ENCODE data around the gene PLCB4. TPM values are rescaled to one million over a fixed set of nuclear protein-coding genes. Genes with fewer than 3 reads are reported as not detected.

Gene PLCB4
- total RNA-seq, 2 experiments from 2014 or later, result not detected

DNA sequence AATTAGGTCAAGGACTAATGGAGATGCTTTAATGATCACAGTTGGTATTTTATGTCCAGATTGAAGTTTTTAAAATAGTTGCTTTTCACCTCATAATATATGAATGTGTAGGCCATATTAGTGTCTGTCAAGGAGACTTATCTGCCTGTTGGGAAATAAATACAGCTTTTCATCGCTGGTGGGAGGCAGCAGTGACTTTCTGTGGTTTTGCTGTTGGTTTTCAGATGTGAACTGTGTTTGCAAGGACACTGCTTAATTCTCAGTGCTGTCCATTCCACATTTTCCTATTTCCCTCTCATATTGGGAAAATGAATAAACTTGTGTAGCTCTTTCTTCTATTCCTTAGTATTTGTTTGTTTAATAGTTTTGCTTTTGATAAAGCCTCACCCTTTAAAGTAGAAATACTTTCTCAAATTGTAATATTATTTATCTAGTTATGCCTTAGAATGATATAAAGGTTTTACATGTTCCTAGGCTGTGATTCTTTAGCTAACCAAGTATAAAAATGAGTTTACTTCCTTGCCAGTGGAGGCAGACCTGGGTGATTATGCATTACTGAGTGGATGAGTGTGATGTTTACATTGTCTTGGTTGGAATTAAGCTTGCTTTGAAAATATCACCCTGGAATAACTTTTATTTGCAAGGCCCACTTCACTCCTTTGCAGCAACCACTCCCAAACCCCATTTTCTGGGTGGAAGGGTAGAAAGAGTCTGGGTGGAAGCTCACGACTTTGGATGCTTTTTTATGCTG, 3.3 kb downstream of the PLCB4 start:
- H3K4me1 Mint-ChIP-seq, result no peaks in the 10 kb centered on the region
- no peak overlapping the region for H3K27ac Mint-ChIP-seq
- H3K4me3 Mint-ChIP-seq, result no peak overlapping the region
- peaks cover 2% of the 10 kb centered on the region for H3K9me3 Mint-ChIP-seq
- ChIA-PET POLR2A (no interaction called here), CTCF (no interaction called here)
- peaks cover 10% of the 10 kb centered on the region for H3K27me3 Mint-ChIP-seq
- H3K36me3 Mint-ChIP-seq (ENCODE audit: low read depth), result no peaks in the 10 kb centered on the region
- no peak for DNase-seq

DNA sequence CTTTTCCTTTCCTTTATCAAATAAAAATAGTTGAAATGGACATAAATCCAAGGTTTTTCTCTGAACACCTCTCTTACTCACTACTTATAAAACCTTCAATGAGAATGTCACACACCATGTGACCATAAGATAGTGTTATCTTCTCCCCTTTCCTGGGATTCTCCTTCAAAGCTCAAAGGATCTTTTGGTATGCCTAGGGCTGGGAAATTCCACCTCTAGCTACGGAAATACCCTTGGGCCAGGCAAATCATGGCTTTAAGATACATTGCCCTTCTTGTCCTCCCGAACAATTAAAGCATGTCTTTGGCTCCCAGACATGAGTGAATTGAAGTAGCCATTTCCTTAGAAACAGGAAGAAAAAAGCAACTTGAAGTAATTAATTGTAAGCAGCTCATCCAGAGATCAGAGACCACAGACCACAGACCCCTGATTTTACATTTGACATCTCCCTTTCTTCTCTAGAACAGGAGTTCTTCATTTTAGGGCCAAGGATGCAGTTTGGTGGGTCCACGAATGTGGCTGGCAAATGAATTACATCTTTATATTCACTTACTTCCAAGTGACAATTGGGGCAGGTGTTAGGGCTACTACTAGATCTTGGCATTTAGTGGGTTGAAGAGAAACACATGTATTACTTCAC, 4.1 kb downstream of the PLCB4 start:
- Mint-ChIP-seq H3K36me3 (ENCODE audit: low read depth) (no peaks in the 10 kb centered on the region), H3K27me3 (peaks cover 6% of the 10 kb centered on the region), H3K4me3 (no peak overlapping the region), H3K4me1 (no peaks in the 10 kb centered on the region), H3K9me3 (peaks cover 2% of the 10 kb centered on the region), H3K27ac (no peak overlapping the region)
- ChIA-PET POLR2A (no interaction called here), CTCF (no interaction called here)
- no peak for DNase-seq

DNA sequence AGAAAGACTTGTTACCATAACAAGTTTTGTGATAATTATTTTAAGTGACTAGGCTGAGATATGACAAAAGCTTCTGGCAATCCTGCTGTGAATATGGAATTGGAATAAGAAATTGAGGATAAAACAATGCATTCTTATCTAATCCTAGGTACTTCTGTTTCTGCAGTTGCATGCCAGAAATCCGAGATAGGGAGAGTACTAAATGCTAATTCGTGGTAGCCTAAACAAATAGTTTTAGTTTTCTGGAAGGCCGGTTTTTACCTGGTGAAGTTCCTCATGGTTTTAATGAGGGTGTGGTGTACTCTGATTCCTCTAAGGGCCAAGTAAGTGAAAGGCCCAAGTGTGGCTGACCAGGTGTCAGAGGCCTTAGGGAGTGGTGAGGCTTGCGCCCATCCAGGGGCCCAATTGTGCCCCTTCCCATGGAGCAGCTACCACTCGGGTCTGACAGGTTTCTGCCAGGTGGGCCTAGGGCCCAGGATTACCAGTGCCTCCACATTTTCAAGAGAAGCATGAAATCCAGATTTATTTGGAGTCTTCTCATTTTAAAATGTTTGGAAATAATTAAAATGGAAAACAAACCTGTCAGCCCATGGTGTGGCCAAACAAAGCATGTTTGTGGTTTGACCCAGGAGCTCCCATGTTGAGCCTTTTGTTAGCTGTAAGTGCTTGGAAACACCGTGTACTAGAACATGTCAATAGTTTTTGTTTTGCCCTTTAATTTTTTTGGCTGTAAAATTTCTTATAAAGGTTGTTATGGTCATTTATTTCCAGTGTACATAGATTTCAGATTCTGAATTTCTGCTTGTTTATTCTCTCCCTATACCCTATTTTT, 6.6 kb downstream of the PLCB4 start:
- H3K36me3 Mint-ChIP-seq (ENCODE audit: low read depth), result no peaks in the 10 kb centered on the region
- no peak overlapping the region for H3K27ac Mint-ChIP-seq
- CTCF ChIA-PET, result no interaction called here
- H3K9me3 Mint-ChIP-seq, result no peaks in the 10 kb centered on the region
- H3K4me1 Mint-ChIP-seq, result no peaks in the 10 kb centered on the region
- H3K4me3 Mint-ChIP-seq, result no peak overlapping the region
- no peaks in the 10 kb centered on the region for H3K27me3 Mint-ChIP-seq
- POLR2A ChIA-PET, result no interaction called here
- DNase-seq, result no peak

DNA sequence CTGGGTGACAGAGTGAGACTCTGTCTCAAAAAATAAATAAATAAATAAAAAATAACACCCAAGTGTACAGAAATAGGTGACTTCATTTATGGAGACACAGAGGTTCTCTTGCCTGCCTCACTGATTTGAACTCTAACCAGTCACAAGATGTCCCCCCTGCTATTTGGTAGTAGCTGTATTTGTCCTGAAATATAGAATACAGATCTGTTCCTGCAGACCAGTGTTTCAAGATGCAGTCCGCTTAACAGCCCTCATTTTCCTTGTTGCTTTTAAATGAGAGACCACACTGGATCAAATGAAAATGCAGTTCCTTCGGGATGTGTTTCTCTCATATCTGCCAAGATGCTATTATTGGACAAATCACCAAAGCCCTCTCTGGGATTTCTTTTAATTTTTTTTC, 7.6 kb downstream of the PLCB4 start:
- Mint-ChIP-seq H3K4me1 (no peaks in the 10 kb centered on the region), H3K9me3 (peaks cover 2% of the 10 kb centered on the region)

DNA sequence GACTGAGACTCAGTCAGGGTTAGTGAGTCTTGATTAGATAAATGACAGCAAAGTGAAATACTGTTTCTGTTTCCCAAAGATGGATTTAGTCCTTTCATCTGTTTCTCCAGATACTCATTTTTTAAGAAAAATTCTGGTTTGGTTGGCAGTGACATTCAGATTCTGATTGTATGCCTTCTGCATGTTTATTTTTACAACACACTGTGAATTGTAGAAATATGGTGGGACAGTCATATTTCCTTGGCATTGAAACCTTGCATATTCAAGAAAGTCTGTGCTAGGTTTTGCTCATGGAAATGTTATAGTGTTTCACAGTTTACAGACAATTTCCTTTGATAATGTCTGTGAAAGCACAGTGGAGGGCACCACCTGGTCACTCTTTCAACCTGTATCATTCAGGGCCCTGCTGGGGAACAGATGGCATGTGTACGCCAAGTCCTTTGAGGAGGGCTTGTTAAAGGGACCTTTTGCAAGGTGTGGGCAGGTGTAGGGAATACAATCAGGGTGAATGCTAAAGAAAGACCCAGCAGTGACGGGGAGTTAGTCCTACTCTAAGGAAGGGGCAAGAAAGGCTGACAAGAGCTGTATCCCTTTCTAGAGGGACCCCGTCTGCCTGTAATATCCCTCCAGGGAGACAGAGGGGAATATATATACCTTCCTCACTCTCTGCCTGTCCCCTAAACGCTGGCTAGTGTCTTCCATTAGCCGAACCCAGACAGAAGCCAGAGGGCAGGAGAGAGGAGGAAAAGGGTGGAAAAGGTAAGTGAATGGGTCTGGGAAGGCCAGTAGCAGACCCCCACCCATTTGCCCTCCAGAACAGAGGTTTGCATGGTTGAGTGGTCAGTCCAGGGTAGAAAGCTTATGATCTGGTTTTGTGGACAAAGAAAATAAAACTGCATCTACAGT, 10.2 kb downstream of the PLCB4 start:
- Mint-ChIP-seq H3K27ac (no peak overlapping the region), H3K9me3 (peaks cover 5% of the 10 kb centered on the region), H3K27me3 (no peaks in the 10 kb centered on the region), H3K36me3 (ENCODE audit: low read depth) (no peaks in the 10 kb centered on the region), H3K4me1 (no peaks in the 10 kb centered on the region), H3K4me3 (no peak overlapping the region)
- ChIA-PET CTCF (no interaction called here), POLR2A (no interaction called here)
- no peak for DNase-seq

More for the DNA sequence above, 7.6 kb downstream of the PLCB4 start:
- no peak overlapping the region for H3K4me3 Mint-ChIP-seq
- no peak for DNase-seq
- no peaks in the 10 kb centered on the region for H3K27me3 Mint-ChIP-seq
- H3K27ac Mint-ChIP-seq, result no peak overlapping the region
- ChIA-PET POLR2A (no interaction called here), CTCF (no interaction called here)
- H3K36me3 Mint-ChIP-seq (ENCODE audit: low read depth), result no peaks in the 10 kb centered on the region

DNA sequence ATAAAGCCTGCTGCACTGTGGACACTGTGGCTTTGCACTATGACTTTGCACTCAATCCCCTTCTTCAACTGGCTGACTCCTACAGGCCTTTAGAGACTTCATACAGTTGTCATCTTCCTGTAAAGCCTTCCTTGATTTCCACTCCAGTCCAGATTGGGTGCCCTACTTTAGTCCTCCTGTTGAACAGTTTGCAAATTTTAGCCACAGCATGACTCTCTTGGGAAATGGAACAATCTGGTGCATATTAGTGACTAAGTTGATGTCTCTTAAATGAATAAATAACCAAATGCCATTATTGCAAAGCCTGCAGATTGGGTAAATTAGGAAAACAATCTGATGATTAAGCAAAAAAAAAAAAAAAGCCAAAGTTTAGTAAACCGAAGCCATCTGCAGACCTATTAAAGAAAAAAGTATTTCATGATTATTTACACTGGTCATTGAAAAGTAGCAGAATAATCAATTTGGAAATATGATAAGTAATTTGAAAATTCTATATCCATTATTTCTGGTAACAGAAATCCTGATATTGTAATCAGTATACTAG, 12.6 kb downstream of the PLCB4 start:
- POLR2A ChIA-PET, result no interaction called here
- no peaks in the 10 kb centered on the region for H3K27me3 Mint-ChIP-seq
- peaks cover 5% of the 10 kb centered on the region for H3K9me3 Mint-ChIP-seq
- no peak overlapping the region for H3K27ac Mint-ChIP-seq
- no peak for DNase-seq
- no peaks in the 10 kb centered on the region for H3K4me1 Mint-ChIP-seq
- no peak overlapping the region for H3K4me3 Mint-ChIP-seq
- H3K36me3 Mint-ChIP-seq (ENCODE audit: low read depth), result no peaks in the 10 kb centered on the region
- CTCF ChIA-PET, result no interaction called here

DNA sequence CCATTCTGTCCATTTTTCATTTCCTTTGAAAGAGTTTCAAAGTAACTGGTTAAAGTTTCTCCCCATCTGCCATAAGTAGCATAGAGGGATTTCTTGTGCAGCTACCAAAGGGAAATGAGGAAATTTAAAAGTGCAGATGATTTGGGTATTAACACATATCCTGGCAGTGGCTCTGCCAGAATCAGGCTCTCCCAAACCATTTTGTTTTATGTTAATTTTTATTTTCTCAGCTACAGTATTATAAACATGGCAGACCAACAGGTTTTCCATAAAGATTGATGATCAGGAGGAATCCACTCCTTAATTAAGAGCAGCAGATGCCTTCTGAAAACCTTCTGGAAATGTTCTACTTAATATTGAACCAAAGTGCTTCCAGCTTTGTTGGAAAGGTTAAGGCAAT, 13.9 kb downstream of the PLCB4 start:
- DNase-seq, result no peak
- Mint-ChIP-seq H3K4me1 (no peaks in the 10 kb centered on the region), H3K27ac (no peak overlapping the region), H3K27me3 (no peaks in the 10 kb centered on the region), H3K4me3 (no peak overlapping the region), H3K36me3 (ENCODE audit: low read depth) (no peaks in the 10 kb centered on the region), H3K9me3 (peaks cover 5% of the 10 kb centered on the region)
- CTCF ChIA-PET, result no interaction called here
- POLR2A ChIA-PET, result no interaction called here

DNA sequence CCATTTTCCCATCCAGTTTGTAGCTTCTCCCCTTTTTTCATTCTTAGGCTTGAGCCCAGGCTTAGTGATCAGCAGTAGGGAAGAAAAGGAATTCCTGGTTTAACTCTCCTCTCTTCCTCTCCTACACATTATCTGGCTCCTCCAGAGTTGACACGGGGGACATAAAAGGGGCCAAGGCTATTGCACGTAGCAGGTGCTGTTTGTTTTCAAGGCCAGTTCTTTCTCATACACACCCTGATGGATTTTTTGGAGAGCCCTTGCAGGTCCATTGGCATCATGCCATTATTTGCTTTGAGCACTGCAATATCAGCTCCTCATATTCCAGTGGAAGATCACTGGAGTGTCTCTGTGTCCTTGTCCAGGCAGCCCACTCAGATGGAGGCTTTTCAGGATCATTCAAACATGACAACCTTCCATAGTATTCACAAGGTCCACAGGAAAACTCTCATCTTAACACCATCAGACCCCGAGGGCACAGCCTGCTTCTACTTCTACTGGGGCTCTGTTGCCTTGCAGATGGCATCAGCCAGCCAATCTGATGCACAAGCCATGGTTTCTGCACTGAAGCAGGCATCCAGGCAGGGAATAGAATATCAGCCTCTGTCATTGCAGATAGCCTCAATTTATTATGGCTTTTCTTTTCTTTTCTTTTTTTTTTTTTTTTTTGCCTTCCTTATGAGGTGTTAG, 18.8 kb downstream of the PLCB4 start:
- POLR2A ChIA-PET, result no interaction called here

DNA sequence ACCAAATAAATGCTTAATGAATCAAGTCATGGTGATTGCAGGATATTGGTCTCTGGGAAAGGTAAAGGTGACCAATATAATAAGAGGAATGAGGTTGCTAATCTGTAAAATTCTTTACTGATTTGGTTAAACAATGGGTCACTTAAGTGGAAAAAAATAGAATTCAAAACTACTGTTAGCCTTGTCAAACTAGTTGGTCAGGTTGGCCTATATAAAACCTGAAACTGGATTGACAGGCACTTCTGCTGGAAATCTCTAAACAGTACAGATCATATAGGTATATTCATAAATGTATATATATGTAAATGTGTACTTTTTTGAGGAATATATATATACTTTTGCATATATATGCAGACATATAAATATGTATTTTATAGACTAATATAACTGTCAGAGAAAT, 19.7 kb downstream of the PLCB4 start:
- CTCF ChIA-PET, result no interaction called here
- no peak overlapping the region for H3K27ac Mint-ChIP-seq
- POLR2A ChIA-PET, result no interaction called here
- H3K36me3 Mint-ChIP-seq (ENCODE audit: low read depth), result no peaks in the 10 kb centered on the region
- no peak overlapping the region for H3K4me3 Mint-ChIP-seq
- H3K9me3 Mint-ChIP-seq, result peaks cover 1% of the 10 kb centered on the region
- no peaks in the 10 kb centered on the region for H3K4me1 Mint-ChIP-seq
- H3K27me3 Mint-ChIP-seq, result no peaks in the 10 kb centered on the region
- DNase-seq, result no peak

More for the DNA sequence above, 18.8 kb downstream of the PLCB4 start:
- DNase-seq, result no peak
- H3K4me3 Mint-ChIP-seq, result no peak overlapping the region
- no peak overlapping the region for H3K27ac Mint-ChIP-seq
- no peaks in the 10 kb centered on the region for H3K27me3 Mint-ChIP-seq
- H3K36me3 Mint-ChIP-seq (ENCODE audit: low read depth), result no peaks in the 10 kb centered on the region
- H3K4me1 Mint-ChIP-seq, result no peaks in the 10 kb centered on the region
- CTCF ChIA-PET, result no interaction called here
- H3K9me3 Mint-ChIP-seq, result peaks cover 2% of the 10 kb centered on the region

DNA sequence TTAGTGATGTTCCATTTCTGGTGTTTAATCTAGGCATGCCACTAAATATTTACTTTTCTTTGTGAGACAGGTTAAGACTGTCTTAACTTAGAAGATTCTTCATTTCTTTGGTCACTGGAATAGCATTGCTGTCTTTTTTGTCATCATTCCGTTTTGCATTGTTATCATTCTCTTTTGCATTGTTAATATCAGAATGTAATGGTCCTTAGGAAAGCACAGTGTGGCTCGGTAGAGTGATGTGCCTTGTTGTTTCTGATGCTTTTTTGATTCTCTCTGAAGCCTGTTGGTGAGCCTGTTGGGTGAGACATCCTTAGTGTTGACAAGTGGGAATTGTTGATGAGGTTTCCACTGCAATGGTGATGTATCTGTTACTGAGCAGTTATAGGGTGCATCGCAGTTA, 23.2 kb downstream of the PLCB4 start:
- H3K4me3 Mint-ChIP-seq, result no peak overlapping the region
- ChIA-PET CTCF (no interaction called here), POLR2A (no interaction called here)
- no peaks in the 10 kb centered on the region for H3K4me1 Mint-ChIP-seq
- H3K9me3 Mint-ChIP-seq, result no peaks in the 10 kb centered on the region
- H3K27me3 Mint-ChIP-seq, result no peaks in the 10 kb centered on the region
- no peak overlapping the region for H3K27ac Mint-ChIP-seq
- H3K36me3 Mint-ChIP-seq (ENCODE audit: low read depth), result no peaks in the 10 kb centered on the region
- no peak for DNase-seq

DNA sequence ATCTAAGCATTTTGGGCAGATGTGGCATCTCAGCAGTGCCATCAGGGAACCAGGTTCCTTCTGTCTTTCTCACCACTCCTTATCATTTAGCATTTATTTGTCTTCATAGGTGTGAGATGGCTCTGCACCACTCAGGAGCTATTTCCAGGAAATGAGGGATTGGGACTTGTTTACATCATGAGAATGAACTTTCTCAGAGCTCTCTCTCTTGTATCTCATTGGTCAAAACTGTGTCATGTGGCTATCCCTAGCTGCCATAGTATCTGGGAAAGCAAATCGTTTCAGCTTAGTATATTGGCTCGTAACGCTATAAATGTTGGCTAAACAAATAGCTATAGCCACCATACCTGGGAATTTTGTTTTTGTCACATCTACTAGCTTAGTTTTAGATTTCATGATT, 23.8 kb downstream of the PLCB4 start:
- H3K27me3 Mint-ChIP-seq, result no peaks in the 10 kb centered on the region
- no peaks in the 10 kb centered on the region for H3K9me3 Mint-ChIP-seq
- no peak for DNase-seq
- CTCF ChIA-PET, result no interaction called here
- H3K36me3 Mint-ChIP-seq (ENCODE audit: low read depth), result no peaks in the 10 kb centered on the region
- H3K4me1 Mint-ChIP-seq, result no peaks in the 10 kb centered on the region
- H3K4me3 Mint-ChIP-seq, result no peak overlapping the region
- POLR2A ChIA-PET, result no interaction called here
- H3K27ac Mint-ChIP-seq, result no peak overlapping the region

DNA sequence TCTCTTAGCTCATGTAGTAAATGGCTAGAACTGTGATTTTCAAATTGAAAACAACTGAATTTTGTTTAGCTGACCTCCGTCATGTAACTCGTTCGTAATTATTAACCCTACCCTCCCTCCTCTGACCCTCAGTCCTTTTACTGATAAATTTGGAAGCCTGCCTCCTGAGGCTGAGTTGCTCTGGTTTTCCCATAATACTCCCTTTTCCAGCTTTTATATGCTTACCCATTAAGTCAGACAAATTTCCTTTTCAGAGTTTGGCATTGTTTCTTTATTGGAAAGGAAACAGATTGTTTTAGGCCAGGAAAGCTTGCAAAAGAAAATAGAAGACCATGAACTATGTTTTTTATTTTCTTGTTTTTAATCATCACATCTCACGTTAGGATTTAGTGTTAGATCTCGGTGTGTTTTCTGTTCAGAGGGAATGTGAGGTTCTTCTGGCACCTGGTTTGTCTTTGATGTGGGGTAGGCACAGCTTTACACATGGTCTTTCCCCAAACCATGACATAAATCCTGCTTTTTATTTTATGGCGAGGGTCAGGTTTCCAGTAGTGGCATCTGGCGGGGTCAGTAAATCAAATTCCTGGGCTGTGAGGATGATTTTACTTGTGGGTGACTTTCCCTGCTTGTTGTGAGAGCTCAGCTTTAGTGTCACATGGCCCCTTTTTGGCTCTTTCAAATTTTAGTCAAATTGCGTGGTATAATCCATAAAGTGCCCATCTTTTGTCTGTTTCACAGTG, 24.5 kb downstream of the PLCB4 start:
- CTCF ChIA-PET, result no interaction called here
- no peaks in the 10 kb centered on the region for H3K4me1 Mint-ChIP-seq
- H3K27ac Mint-ChIP-seq, result no peak overlapping the region
- POLR2A ChIA-PET, result no interaction called here
- H3K9me3 Mint-ChIP-seq, result no peaks in the 10 kb centered on the region
- no peak overlapping the region for H3K4me3 Mint-ChIP-seq
- H3K36me3 Mint-ChIP-seq (ENCODE audit: low read depth), result no peaks in the 10 kb centered on the region
- no peaks in the 10 kb centered on the region for H3K27me3 Mint-ChIP-seq
- DNase-seq, result no peak

Measured in activated CD4-positive, alpha-beta memory T cell treated with anti-CD3 and anti-CD28 coated beads, Interleukin-2, amount 10 ng/mL, durations not matched to agents 7 days and 5 days (primary cell).